ENCODE data around the gene FOXJ2.

- TF ChIP-seq, protein P1, sequence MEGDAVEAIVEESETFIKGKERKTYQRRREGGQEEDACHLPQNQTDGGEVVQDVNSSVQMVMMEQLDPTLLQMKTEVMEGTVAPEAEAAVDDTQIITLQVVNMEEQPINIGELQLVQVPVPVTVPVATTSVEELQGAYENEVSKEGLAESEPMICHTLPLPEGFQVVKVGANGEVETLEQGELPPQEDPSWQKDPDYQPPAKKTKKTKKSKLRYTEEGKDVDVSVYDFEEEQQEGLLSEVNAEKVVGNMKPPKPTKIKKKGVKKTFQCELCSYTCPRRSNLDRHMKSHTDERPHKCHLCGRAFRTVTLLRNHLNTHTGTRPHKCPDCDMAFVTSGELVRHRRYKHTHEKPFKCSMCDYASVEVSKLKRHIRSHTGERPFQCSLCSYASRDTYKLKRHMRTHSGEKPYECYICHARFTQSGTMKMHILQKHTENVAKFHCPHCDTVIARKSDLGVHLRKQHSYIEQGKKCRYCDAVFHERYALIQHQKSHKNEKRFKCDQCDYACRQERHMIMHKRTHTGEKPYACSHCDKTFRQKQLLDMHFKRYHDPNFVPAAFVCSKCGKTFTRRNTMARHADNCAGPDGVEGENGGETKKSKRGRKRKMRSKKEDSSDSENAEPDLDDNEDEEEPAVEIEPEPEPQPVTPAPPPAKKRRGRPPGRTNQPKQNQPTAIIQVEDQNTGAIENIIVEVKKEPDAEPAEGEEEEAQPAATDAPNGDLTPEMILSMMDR (IDR thresholded peaks at IDR 0.05), result no peak
- no peak for TF ChIP-seq POLR2A (IDR thresholded peaks at IDR 0.05)
- TF ChIP-seq EP300 (IDR thresholded peaks at IDR 0.05), result no peak
These were observed 46.6 kb upstream of the FOXJ2 start for GRCh38 chr12:7985802-7986418.
